ENCODE measurements around the gene SHISA4.

DNA sequence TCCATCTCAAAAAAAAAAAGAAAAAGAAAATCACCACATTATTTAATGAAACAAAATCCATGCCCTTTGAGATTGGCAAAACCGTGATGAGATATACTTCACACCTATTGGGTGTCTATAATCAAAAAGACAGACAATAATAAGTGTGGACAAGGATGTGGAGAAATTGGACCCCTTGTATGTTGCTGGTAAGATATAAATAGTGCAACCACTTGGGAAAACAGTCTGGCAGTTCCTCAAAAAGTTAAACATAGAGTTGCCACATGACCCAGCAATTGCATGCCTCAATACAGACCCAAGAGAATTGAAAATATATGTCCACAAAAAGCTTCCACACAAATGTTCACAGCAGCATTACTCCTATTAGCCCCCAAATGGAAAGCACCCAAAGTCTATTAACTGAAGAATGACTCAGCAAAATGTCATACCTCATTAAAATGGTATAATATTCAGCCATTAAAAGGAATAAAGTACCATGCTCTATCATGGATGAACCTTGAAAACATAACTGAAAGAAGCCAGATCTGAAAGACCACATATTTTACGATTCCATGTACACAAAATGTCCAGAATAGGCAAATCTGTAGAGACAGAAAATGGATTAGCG, 33.4 kb downstream of the SHISA4 start:
- TF ChIP-seq ZNF138 (CRISPR knock-in tag; conservative IDR thresholded peaks at IDR 0.05) (no peak), NR2C2 (CRISPR knock-in tag; IDR thresholded peaks at IDR 0.05) (no peak), FOXP4 (CRISPR knock-in tag; IDR thresholded peaks at IDR 0.05) (no peak), ETV6 (CRISPR knock-in tag; IDR thresholded peaks at IDR 0.05) (no peak), ZBTB21 (CRISPR knock-in tag; IDR thresholded peaks at IDR 0.05; ENCODE audit: borderline replicate concordance) (no peak), MAX (CRISPR knock-in tag; IDR thresholded peaks at IDR 0.05) (no peak), FOXK1 (CRISPR knock-in tag; IDR thresholded peaks at IDR 0.05) (no peak), STAT6 (CRISPR knock-in tag; conservative IDR thresholded peaks at IDR 0.05; ENCODE audit: low read depth) (no peak)
- TF ChIP-seq, protein P1, sequence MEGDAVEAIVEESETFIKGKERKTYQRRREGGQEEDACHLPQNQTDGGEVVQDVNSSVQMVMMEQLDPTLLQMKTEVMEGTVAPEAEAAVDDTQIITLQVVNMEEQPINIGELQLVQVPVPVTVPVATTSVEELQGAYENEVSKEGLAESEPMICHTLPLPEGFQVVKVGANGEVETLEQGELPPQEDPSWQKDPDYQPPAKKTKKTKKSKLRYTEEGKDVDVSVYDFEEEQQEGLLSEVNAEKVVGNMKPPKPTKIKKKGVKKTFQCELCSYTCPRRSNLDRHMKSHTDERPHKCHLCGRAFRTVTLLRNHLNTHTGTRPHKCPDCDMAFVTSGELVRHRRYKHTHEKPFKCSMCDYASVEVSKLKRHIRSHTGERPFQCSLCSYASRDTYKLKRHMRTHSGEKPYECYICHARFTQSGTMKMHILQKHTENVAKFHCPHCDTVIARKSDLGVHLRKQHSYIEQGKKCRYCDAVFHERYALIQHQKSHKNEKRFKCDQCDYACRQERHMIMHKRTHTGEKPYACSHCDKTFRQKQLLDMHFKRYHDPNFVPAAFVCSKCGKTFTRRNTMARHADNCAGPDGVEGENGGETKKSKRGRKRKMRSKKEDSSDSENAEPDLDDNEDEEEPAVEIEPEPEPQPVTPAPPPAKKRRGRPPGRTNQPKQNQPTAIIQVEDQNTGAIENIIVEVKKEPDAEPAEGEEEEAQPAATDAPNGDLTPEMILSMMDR (IDR thresholded peaks at IDR 0.05), result no peak
